ENCODE data around the gene SUGP1. TPM values are rescaled to one million over a fixed set of nuclear protein-coding genes. Genes with fewer than 3 reads are reported as not detected.

Gene SUGP1
- polyA plus RNA-seq, 3 donors = 17.4 to 38.8 (median 18.1) TPM

GRCh38 chr19:19239675-19240074, 80.6 kb downstream of the SUGP1 start:
- TF ChIP-seq, protein P1, sequence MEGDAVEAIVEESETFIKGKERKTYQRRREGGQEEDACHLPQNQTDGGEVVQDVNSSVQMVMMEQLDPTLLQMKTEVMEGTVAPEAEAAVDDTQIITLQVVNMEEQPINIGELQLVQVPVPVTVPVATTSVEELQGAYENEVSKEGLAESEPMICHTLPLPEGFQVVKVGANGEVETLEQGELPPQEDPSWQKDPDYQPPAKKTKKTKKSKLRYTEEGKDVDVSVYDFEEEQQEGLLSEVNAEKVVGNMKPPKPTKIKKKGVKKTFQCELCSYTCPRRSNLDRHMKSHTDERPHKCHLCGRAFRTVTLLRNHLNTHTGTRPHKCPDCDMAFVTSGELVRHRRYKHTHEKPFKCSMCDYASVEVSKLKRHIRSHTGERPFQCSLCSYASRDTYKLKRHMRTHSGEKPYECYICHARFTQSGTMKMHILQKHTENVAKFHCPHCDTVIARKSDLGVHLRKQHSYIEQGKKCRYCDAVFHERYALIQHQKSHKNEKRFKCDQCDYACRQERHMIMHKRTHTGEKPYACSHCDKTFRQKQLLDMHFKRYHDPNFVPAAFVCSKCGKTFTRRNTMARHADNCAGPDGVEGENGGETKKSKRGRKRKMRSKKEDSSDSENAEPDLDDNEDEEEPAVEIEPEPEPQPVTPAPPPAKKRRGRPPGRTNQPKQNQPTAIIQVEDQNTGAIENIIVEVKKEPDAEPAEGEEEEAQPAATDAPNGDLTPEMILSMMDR (IDR thresholded peaks at IDR 0.05) = no peak
- H3K4me3 Mint-ChIP-seq = no peak overlapping the region
- intact Hi-C loops (cut with micrococcal nuclease) = no loop called here
- no peak overlapping the region for H3K4me2 ChIP-seq (replicated peaks; ENCODE audit: extremely low read depth, low read length, poor library complexity, severe bottlenecking)
- H3K9me3 ChIP-seq (replicated peaks in 1 of 2; ENCODE audit: control insufficient read depth in 1 of 2, insufficient read depth in 1 of 2, low read length in 2 of 2) = peaks cover 10 to 13% of the 10 kb centered on the region in 2 donors
- H2AFZ ChIP-seq (ENCODE audit: insufficient read depth, low read depth, low read length, poor library complexity, severe bottlenecking) = no peak overlapping the region
- no peaks in the 10 kb centered on the region for H3K4me1 Mint-ChIP-seq
- H3K9me3 Mint-ChIP-seq = peaks cover 10 to 22% (median 17%) of the 10 kb centered on the region in 7 donors
- H3K79me2 ChIP-seq (ENCODE audit: insufficient read depth, low read length) = no peaks in the 10 kb centered on the region
- H3K27me3 ChIP-seq (ENCODE audit: control insufficient read depth in 2 of 2, insufficient read depth in 2 of 2, low read length in 2 of 2) = no peaks in the 10 kb centered on the region
- peaks cover 2 to 12% (median 5%) of the 10 kb centered on the region in 3 donors for H3K27me3 Mint-ChIP-seq (ENCODE audit: low read depth in 3 of 3)
- H3K4me3 ChIP-seq (replicated peaks in 1 of 3; ENCODE audit: low read depth in 2 of 3, low read length in 3 of 3) = no peak overlapping the region
- no peaks in the 10 kb centered on the region for H3K36me3 ChIP-seq (replicated peaks in 1 of 2; ENCODE audit: control insufficient read depth in 1 of 2, insufficient read depth in 2 of 2, low read length in 2 of 2)
- no peak for DNase-seq
- H3K27ac ChIP-seq (ENCODE audit: low read depth in 1 of 2, low read length in 2 of 2) = no peak overlapping the region
- no peak overlapping the region for H3K27ac Mint-ChIP-seq
- H3K4me1 ChIP-seq (ENCODE audit: control insufficient read depth in 1 of 2, insufficient read depth in 2 of 2, low read length in 2 of 2) = no peaks in the 10 kb centered on the region
- no peaks in the 10 kb centered on the region for H4K20me1 ChIP-seq (ENCODE audit: insufficient read depth, low read length)
- H3K9ac ChIP-seq (ENCODE audit: insufficient read depth, low read length, poor library complexity, severe bottlenecking) = no peak overlapping the region
- H3K36me3 Mint-ChIP-seq = no peaks in the 10 kb centered on the region

- Mint-ChIP-seq H3K4me1 (no peaks in the 10 kb centered on the region), H3K9me3 (peaks cover 19 to 34% (median 30%) of the 10 kb centered on the region in 7 donors), H3K27ac (no peak overlapping the region), H3K27me3 (ENCODE audit: low read depth in 3 of 3) (peaks cover 2 to 13% (median 5%) of the 10 kb centered on the region in 3 donors), H3K4me3 (no peak overlapping the region), H3K36me3 (no peaks in the 10 kb centered on the region)
- H3K27me3 ChIP-seq (ENCODE audit: control insufficient read depth in 2 of 2, insufficient read depth in 2 of 2, low read length in 2 of 2) = no peaks in the 10 kb centered on the region
- no peaks in the 10 kb centered on the region for H4K20me1 ChIP-seq (ENCODE audit: insufficient read depth, low read length)
- DNase-seq = no peak
- intact Hi-C loops (cut with micrococcal nuclease) = no loop called here
- no peak overlapping the region for H2AFZ ChIP-seq (ENCODE audit: insufficient read depth, low read depth, low read length, poor library complexity, severe bottlenecking)
- 87% methylated on average over 11 of the region's 18 CpGs for WGBS (ENCODE audit: insufficient coverage)
- H3K9me3 ChIP-seq (replicated peaks in 1 of 2; ENCODE audit: control insufficient read depth in 1 of 2, insufficient read depth in 1 of 2, low read length in 2 of 2) = peaks cover 21 to 27% of the 10 kb centered on the region in 2 donors
- H3K27ac ChIP-seq (ENCODE audit: low read depth in 1 of 2, low read length in 2 of 2) = no peak overlapping the region
- H3K79me2 ChIP-seq (ENCODE audit: insufficient read depth, low read length) = no peaks in the 10 kb centered on the region
- H3K4me1 ChIP-seq (ENCODE audit: control insufficient read depth in 1 of 2, insufficient read depth in 2 of 2, low read length in 2 of 2) = no peaks in the 10 kb centered on the region
- H3K4me3 ChIP-seq (replicated peaks in 1 of 3; ENCODE audit: low read depth in 2 of 3, low read length in 3 of 3) = no peak overlapping the region
- no peak overlapping the region for H3K9ac ChIP-seq (ENCODE audit: insufficient read depth, low read length, poor library complexity, severe bottlenecking)
- no peaks in the 10 kb centered on the region for H3K36me3 ChIP-seq (replicated peaks in 1 of 2; ENCODE audit: control insufficient read depth in 1 of 2, insufficient read depth in 2 of 2, low read length in 2 of 2)
- TF ChIP-seq, protein P1 (IDR thresholded peaks at IDR 0.05) = no peak
- H3K4me2 ChIP-seq (replicated peaks; ENCODE audit: extremely low read depth, low read length, poor library complexity, severe bottlenecking) = no peak overlapping the region
These were observed 82.0 kb downstream of the SUGP1 start for GRCh38 chr19:19238126-19238894.

All from CD14-positive monocyte (primary cell).